Breast epithelium (tissue), 3 donors: ENCODE data around the gene NUP107.

Source experiments
- POLR2A ChIP-seq: fragments of 450-650 bp; IDR thresholded peaks from one replicate; pipeline ENCODE4 v1.6.1; 2016; ENCODE audit warnings: antibody characterized with exemption, mild to moderate bottlenecking, moderate library complexity
- TF ChIP-seq, protein P1 (sequence below), 3 donors: fragments of 450-650 bp; IDR thresholded peaks; one replicate each; pipeline ENCODE4 v1.5.1; 2016 to 2017; ENCODE audit warnings: antibody characterized with exemption in 3 of 3, mild to moderate bottlenecking in 3 of 3, moderate library complexity in 3 of 3

GRCh38 chr12:68780731-68781130 is 94.0 kb downstream of the NUP107 start:
- TF ChIP-seq, protein P1, sequence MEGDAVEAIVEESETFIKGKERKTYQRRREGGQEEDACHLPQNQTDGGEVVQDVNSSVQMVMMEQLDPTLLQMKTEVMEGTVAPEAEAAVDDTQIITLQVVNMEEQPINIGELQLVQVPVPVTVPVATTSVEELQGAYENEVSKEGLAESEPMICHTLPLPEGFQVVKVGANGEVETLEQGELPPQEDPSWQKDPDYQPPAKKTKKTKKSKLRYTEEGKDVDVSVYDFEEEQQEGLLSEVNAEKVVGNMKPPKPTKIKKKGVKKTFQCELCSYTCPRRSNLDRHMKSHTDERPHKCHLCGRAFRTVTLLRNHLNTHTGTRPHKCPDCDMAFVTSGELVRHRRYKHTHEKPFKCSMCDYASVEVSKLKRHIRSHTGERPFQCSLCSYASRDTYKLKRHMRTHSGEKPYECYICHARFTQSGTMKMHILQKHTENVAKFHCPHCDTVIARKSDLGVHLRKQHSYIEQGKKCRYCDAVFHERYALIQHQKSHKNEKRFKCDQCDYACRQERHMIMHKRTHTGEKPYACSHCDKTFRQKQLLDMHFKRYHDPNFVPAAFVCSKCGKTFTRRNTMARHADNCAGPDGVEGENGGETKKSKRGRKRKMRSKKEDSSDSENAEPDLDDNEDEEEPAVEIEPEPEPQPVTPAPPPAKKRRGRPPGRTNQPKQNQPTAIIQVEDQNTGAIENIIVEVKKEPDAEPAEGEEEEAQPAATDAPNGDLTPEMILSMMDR (IDR thresholded peaks at IDR 0.05) = no peak
- TF ChIP-seq POLR2A = no peak
